Natural killer cell (primary cell): ENCODE results near the gene PIK3AP1. TPM values are rescaled to one million over a fixed set of nuclear protein-coding genes. Genes with fewer than 3 reads are reported as not detected.

ENCODE experiments used
- ATAC-seq, 3 donors: fragments of 150-1000 bp in 2 of 3; fragments of 200-7000 bp in 1 of 3; cut with Tn5 transposase; 1 replicate in 1 of 3; 2 replicates in 2 of 3; pipeline ENCODE4 v1.10.0; 2021; ENCODE audit warnings: mild to moderate bottlenecking in 2 of 3, moderate library complexity in 2 of 3
- DNase-seq, 2 donors: peaks; one replicate each; pipeline versions ENCODE4 v3.0.0 to v3.0.0-alpha.2; 2013 to 2021; ENCODE audit warnings: mixed read lengths in 1 of 2
- H3K27ac ChIP-seq: one replicate; pipeline ENCODE4 v1.5.1; 2013; ENCODE audit warnings: mild to moderate bottlenecking, low read length
- H3K27me3 ChIP-seq: one replicate; pipeline ENCODE4 v1.6.1; 2013; ENCODE audit warnings: low read length; ENCODE audit not compliant: control insufficient read depth, insufficient read depth
- H3K36me3 ChIP-seq: one replicate; pipeline ENCODE4 v1.6.1; 2013; ENCODE audit warnings: low read length; ENCODE audit not compliant: control insufficient read depth, insufficient read depth
- H3K4me1 ChIP-seq: one replicate; pipeline ENCODE4 v1.6.1; 2013; ENCODE audit warnings: low read length; ENCODE audit not compliant: control insufficient read depth, insufficient read depth
- H3K4me3 ChIP-seq: one replicate; pipeline ENCODE4 v1.5.1; 2013; ENCODE audit warnings: low read length
- H3K9me3 ChIP-seq: one replicate; pipeline ENCODE4 v1.6.1; 2013; ENCODE audit warnings: low read length; ENCODE audit not compliant: control insufficient read depth, insufficient read depth
- H3K27ac Mint-ChIP-seq, 2 donors: one replicate each; pipeline ENCODE4 v1.8.0; 2022; ENCODE audit warnings: mild to moderate bottlenecking in 2 of 2, mixed read lengths in 2 of 2, moderate library complexity in 1 of 2
- H3K27me3 Mint-ChIP-seq, 2 donors: one replicate each; pipeline ENCODE4 v1.8.0; 2022; ENCODE audit warnings: low read depth in 2 of 2, mixed read lengths in 2 of 2
- H3K36me3 Mint-ChIP-seq: one replicate; pipeline ENCODE4 v1.8.0; 2022; ENCODE audit warnings: mixed read lengths
- H3K4me1 Mint-ChIP-seq, 2 donors: one replicate each; pipeline ENCODE4 v1.8.0; 2022; ENCODE audit warnings: mixed read lengths in 2 of 2
- H3K4me3 Mint-ChIP-seq: one replicate; pipeline ENCODE4 v1.8.0; 2022; ENCODE audit warnings: mild to moderate bottlenecking, moderate library complexity, mixed read lengths
- H3K9me3 Mint-ChIP-seq, 2 donors: one replicate each; pipeline ENCODE4 v1.8.0; 2022; ENCODE audit warnings: mixed read lengths in 2 of 2
- CTCF ChIP-seq: fragments of 200-600 bp; IDR thresholded peaks from one replicate; pipeline ENCODE4 v1.8.0; 2022; ENCODE audit warnings: antibody characterized with exemption
- WGBS: methylation state at CpG from one replicate; pipeline ENCODE4 v1.1.7; 2013; ENCODE audit warnings: missing lambda C conversion rate; ENCODE audit not compliant: insufficient coverage; 5-methylcytosine and 5-hydroxymethylcytosine counted together
- intact Hi-C: fragments of 100-400 bp; cut with micrococcal nuclease; formaldehyde crosslinking; loops from one replicate; pipeline ENCODE4 v1.14.2; 2022
- total RNA-seq, 4 donors: library from RNA; stranded (reverse); fragments of 120-200 nt in 1 of 4; gene quantifications; one replicate each; pipeline versions ENCODE4 v1.2.3 to v1.2.4, GENCODE V29; 2013 to 2022

PIK3AP1 gene
- total RNA-seq, 3 donors from 2014 or later (not counting 1 experiment from before 2014, with no cell fraction given), result 95.3 to 137 (median 97.1) TPM

GRCh38 chr10:96695975-96696634 lies 24.2 kb downstream of the PIK3AP1 start:
- TF ChIP-seq CTCF, result no peak
- Histone ChIP-seq H3K27me3 (no peaks in the 10 kb centered on the region), H3K36me3 (peaks cover 2% of the 10 kb centered on the region), H3K9me3 (no peaks in the 10 kb centered on the region), H3K27ac (peak overlapping the region; percentile 87), H3K4me1 (peaks cover 37% of the 10 kb centered on the region), H3K4me3 (no peak overlapping the region)
- Mint-ChIP-seq H3K36me3 (no peaks in the 10 kb centered on the region), H3K9me3 (no peaks in the 10 kb centered on the region), H3K4me1 (peaks cover 61 to 75% of the 10 kb centered on the region in 2 donors), H3K27me3 (no peaks in the 10 kb centered on the region), H3K4me3 (peak overlapping the region; percentile 87), H3K27ac (peak overlapping the region; percentile 90 to 98)
- peak; percentile 13 to 26 (median 19) for ATAC-seq
- WGBS, result 28% methylated on average over 3 of the region's 3 CpGs
- DNase-seq, result no peak
- intact Hi-C loops, result loop anchor here (1.0 to 2.0 kb wide), 4 partner anchors 19 to 44 kb away; no protein-coding TSS in a partner anchor

GRCh38 chr10:96695366-96695765 lies 24.9 kb downstream of the PIK3AP1 start:
- no peaks in the 10 kb centered on the region for H3K27me3 Mint-ChIP-seq
- Histone ChIP-seq H3K27ac (peak overlapping the region; percentile 87), H3K4me3 (no peak overlapping the region), H3K36me3 (no peaks in the 10 kb centered on the region), H3K27me3 (no peaks in the 10 kb centered on the region), H3K4me1 (peaks cover 35% of the 10 kb centered on the region), H3K9me3 (no peaks in the 10 kb centered on the region)
- intact Hi-C loops, result loop anchor here (1.0 to 2.0 kb wide), 4 partner anchors 18 to 43 kb away; no protein-coding TSS in a partner anchor
- H3K4me3 Mint-ChIP-seq, result peak overlapping the region; percentile 87
- DNase-seq (peak in 1 of 2 donors; percentile 59), ATAC-seq (peak; percentile 81 to 90 (median 89))
- no CpG with 5 or more reads among the region's 1 CpG for WGBS
- no peaks in the 10 kb centered on the region for H3K36me3 Mint-ChIP-seq
- H3K27ac Mint-ChIP-seq, result peak overlapping the region; percentile 90 to 98
- no peak for TF ChIP-seq CTCF
- no peaks in the 10 kb centered on the region for H3K9me3 Mint-ChIP-seq
- H3K4me1 Mint-ChIP-seq, result peaks cover 61 to 75% of the 10 kb centered on the region in 2 donors

GRCh38 chr10:96693431-96693830 lies 26.9 kb downstream of the PIK3AP1 start:
- H3K27ac ChIP-seq, result peak overlapping the region; percentile 14
- no peaks in the 10 kb centered on the region for H3K27me3 ChIP-seq
- TF ChIP-seq CTCF, result no peak
- Mint-ChIP-seq H3K27me3 (no peaks in the 10 kb centered on the region), H3K4me3 (peak overlapping the region; percentile 49), H3K4me1 (peaks cover 70 to 84% of the 10 kb centered on the region in 2 donors), H3K36me3 (no peaks in the 10 kb centered on the region), H3K27ac (peak overlapping the region; percentile 90 to 98), H3K9me3 (no peaks in the 10 kb centered on the region)
- H3K9me3 ChIP-seq, result no peaks in the 10 kb centered on the region
- peaks cover 46% of the 10 kb centered on the region for H3K4me1 ChIP-seq
- no peak for DNase-seq
- H3K4me3 ChIP-seq, result no peak overlapping the region
- 86% methylated on average over 2 of the region's 3 CpGs for WGBS
- no peaks in the 10 kb centered on the region for H3K36me3 ChIP-seq
- intact Hi-C loops, result no loop called here
- ATAC-seq, result no peak
